ENCODE measurements around the gene TRAPPC10. TPM values are rescaled to one million over a fixed set of nuclear protein-coding genes. Genes with fewer than 3 reads are reported as not detected.

Gene TRAPPC10
- total RNA-seq, 1 experiment from 2014 or later, result 31.5 TPM

DNA sequence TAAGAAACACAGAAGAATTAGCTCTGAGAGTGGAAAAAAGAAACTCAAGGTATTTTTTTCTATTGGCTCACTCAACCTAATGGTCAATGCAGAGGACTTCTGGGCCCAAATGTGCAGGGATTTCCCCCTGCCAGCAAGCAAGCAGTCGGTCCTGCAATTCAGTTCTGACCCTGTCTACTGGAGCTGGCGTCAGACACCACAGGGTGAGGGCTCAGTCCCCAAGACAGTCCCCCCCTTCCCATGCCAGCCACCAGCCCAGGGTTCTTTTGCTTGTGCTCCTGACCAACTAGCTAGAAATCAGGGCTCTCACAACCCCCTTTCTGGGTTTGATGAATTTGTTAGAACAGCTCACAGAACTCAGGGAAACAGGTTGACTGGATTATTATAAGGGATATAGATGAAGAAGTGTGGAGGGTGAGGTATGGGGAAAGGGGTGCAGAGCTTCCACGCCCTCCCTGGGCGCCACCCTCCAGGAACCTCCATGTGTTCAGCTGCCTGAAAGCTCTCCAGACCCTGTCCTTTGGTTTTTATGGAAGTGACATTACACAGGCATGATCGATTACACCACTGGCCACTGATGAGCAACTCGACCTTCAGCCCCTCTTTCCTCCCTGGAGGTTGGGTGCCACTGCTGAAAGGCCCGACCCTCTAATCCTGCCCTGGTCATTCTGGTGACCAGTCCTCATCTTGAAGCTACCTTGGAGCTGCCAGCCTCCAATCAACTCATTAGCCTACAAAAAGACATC is 72.6 kb downstream of the TRAPPC10 start:
- ATAC-seq (no peak), DNase-seq (ENCODE audit: low read depth, low spot score) (no peak)
- no peaks in the 10 kb centered on the region for H3K9me2 ChIP-seq (ENCODE audit: insufficient read depth)
- POLR2A ChIA-PET, result interaction anchor here (1.2 kb wide), 1 partner anchor 20 kb away, joined by 4 read pairs; no protein-coding TSS in a partner anchor
- H3K27me3 ChIP-seq (ENCODE audit: insufficient read depth, low read length), result no peaks in the 10 kb centered on the region
- H3K9ac ChIP-seq (ENCODE audit: low read length), result no peak overlapping the region
- RAD21 ChIA-PET (ENCODE audit: low non-redundant PET in 1 of 2, low total read pairs in 2 of 2, uncharacterized antibody in 2 of 2, unreplicated experiment in 2 of 2), result no interaction called here
- H3K36me3 ChIP-seq (ENCODE audit: control insufficient read depth in 1 of 2, insufficient read depth in 2 of 2, low read length in 2 of 2), result peaks cover 22 to 30% of the 10 kb centered on the region in 2 experiments; a peak in 3 of 4 replicates
- no peak overlapping the region for H3K4me2 ChIP-seq (ENCODE audit: low read length)
- no peak overlapping the region for H2AFZ ChIP-seq (ENCODE audit: low read depth, low read length, poor library complexity, severe bottlenecking)
- intact Hi-C loops (cut with micrococcal nuclease), result no loop called here
- BruUV-seq (replicated peaks), result no TSS peak
- CTCF ChIA-PET, result no interaction called here
- H3K4me1 ChIP-seq (ENCODE audit: control insufficient read depth in 1 of 2, insufficient read depth in 2 of 2, low read length in 2 of 2), result no peaks in the 10 kb centered on the region
- no peaks in the 10 kb centered on the region; the same call in 1 of the 2 replicates for H3K79me2 ChIP-seq (ENCODE audit: insufficient read depth, low read length)
- no peaks in the 10 kb centered on the region for H3K9me3 ChIP-seq (ENCODE audit: control insufficient read depth in 1 of 2, insufficient read depth in 1 of 2, low read depth in 1 of 2, low read length in 2 of 2)
- no peak overlapping the region for H3K4me3 ChIP-seq (replicated peaks in 1 of 2; ENCODE audit: low read depth in 1 of 2, low read length in 2 of 2)
- no peaks in the 10 kb centered on the region for H4K20me1 ChIP-seq (ENCODE audit: insufficient read depth)
- H3K27ac ChIP-seq (ENCODE audit: low read depth, low read length), result no peak overlapping the region
- TF ChIP-seq ZFX (IDR thresholded peaks at IDR 0.05) (no peak), SIN3A (IDR thresholded peaks at IDR 0.05; ENCODE audit: low read depth) (no peak), POLR2AphosphoS5 (IDR thresholded peaks at IDR 0.05; ENCODE audit: low read depth, low read length) (no peak), YY1 (IDR thresholded peaks at IDR 0.05; ENCODE audit: extremely low read depth, insufficient replicate concordance, low read depth, low read length) (no peak), CBX3 (IDR thresholded peaks at IDR 0.05; ENCODE audit: low read depth) (no peak), EZH2phosphoT487 (IDR thresholded peaks at IDR 0.05; ENCODE audit: borderline replicate concordance) (no peak), RAD21 (IDR thresholded peaks at IDR 0.05; ENCODE audit: low read depth) (no peak)
- TF ChIP-seq, protein P1, sequence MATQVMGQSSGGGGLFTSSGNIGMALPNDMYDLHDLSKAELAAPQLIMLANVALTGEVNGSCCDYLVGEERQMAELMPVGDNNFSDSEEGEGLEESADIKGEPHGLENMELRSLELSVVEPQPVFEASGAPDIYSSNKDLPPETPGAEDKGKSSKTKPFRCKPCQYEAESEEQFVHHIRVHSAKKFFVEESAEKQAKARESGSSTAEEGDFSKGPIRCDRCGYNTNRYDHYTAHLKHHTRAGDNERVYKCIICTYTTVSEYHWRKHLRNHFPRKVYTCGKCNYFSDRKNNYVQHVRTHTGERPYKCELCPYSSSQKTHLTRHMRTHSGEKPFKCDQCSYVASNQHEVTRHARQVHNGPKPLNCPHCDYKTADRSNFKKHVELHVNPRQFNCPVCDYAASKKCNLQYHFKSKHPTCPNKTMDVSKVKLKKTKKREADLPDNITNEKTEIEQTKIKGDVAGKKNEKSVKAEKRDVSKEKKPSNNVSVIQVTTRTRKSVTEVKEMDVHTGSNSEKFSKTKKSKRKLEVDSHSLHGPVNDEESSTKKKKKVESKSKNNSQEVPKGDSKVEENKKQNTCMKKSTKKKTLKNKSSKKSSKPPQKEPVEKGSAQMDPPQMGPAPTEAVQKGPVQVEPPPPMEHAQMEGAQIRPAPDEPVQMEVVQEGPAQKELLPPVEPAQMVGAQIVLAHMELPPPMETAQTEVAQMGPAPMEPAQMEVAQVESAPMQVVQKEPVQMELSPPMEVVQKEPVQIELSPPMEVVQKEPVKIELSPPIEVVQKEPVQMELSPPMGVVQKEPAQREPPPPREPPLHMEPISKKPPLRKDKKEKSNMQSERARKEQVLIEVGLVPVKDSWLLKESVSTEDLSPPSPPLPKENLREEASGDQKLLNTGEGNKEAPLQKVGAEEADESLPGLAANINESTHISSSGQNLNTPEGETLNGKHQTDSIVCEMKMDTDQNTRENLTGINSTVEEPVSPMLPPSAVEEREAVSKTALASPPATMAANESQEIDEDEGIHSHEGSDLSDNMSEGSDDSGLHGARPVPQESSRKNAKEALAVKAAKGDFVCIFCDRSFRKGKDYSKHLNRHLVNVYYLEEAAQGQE (IDR thresholded peaks at IDR 0.05; ENCODE audit: low read depth), result no peak
- TF ChIP-seq, protein P2, sequence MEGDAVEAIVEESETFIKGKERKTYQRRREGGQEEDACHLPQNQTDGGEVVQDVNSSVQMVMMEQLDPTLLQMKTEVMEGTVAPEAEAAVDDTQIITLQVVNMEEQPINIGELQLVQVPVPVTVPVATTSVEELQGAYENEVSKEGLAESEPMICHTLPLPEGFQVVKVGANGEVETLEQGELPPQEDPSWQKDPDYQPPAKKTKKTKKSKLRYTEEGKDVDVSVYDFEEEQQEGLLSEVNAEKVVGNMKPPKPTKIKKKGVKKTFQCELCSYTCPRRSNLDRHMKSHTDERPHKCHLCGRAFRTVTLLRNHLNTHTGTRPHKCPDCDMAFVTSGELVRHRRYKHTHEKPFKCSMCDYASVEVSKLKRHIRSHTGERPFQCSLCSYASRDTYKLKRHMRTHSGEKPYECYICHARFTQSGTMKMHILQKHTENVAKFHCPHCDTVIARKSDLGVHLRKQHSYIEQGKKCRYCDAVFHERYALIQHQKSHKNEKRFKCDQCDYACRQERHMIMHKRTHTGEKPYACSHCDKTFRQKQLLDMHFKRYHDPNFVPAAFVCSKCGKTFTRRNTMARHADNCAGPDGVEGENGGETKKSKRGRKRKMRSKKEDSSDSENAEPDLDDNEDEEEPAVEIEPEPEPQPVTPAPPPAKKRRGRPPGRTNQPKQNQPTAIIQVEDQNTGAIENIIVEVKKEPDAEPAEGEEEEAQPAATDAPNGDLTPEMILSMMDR (IDR thresholded peaks at IDR 0.05 in 2 of 3, conservative IDR thresholded peaks at IDR 0.05 in 1 of 3; ENCODE audit: borderline replicate concordance in 1 of 3, insufficient read depth in 1 of 3, low read depth in 2 of 3, low read length in 2 of 3), result no peak
